ENCODE measurements around the gene OR52D1. TPM values are rescaled to one million over a fixed set of nuclear protein-coding genes. Genes with fewer than 3 reads are reported as not detected.

OR52D1 gene
- total RNA-seq, 1 experiment from 2014 or later: not detected

DNA sequence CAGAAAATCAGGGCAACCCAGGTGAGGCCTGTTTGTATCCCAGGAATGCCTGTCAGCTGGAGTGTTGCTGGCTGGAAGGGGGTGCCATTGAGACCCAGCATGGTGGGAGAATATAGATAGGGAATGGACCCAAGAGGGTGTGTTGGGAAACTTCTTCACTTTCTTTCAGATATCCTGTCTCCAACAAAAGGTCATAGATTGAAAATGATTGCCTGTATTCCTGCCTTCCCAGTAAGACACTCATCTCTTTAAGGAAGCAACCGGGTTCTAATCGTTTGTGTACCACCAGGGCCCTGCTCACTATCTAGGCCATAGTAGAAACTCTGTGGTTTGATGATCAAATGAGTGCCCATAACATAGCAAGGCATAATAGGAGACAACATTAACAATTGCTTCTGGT is 47.1 kb upstream of the OR52D1 start, which contains the start of gene OR51I1:
Gene OR51I1, minus strand, starts transcription at position 101 of the 400 bp plus-strand sequence. Its CDS starts 0 bp downstream, at position 101.
- no peak within 1 kb of the TSS for H2AK5ac ChIP-seq (ENCODE audit: insufficient read length, low read length)
- H2BK12ac ChIP-seq (ENCODE audit: insufficient read length, low read depth, low read length): no peak within 1 kb of the TSS

More for the DNA sequence above, 47.1 kb upstream of the OR52D1 start, which contains the start of gene OR51I1:
- H3K9ac ChIP-seq (ENCODE audit: extremely low read depth, insufficient read length, low read length): no peak within 1 kb of the TSS
- no peak within 1 kb of the TSS for H4K8ac ChIP-seq (replicated peaks; ENCODE audit: insufficient read length, low read depth, low read length)
- Mint-ChIP-seq H3K27ac (no peak within 1 kb of the TSS), H3K9me3 (peaks cover 0 to 2% of the 10 kb centered on the region in 2 experiments; a peak in 1 of 5 replicates), H3K4me3 (no peak within 1 kb of the TSS), H3K36me3 (ENCODE audit: insufficient read depth in 1 of 3, low read depth in 3 of 3) (no peaks in the 10 kb centered on the region), H3K4me1 (no peaks in the 10 kb centered on the region), H3K27me3 (ENCODE audit: low read depth) (no peaks in the 10 kb centered on the region)
- no peaks in the 10 kb centered on the region for H3K9me3 ChIP-seq (ENCODE audit: control insufficient read depth, low read depth, low read length)
- WGBS (ENCODE audit: extremely low coverage, insufficient read length, low lambda C conversion rate): no CpG with 5 or more reads among the region's 2 CpGs
- no peak within 1 kb of the TSS for H3K56ac ChIP-seq (ENCODE audit: insufficient read length, low read depth, low read length)
- H2BK120ac ChIP-seq (ENCODE audit: low read depth, low read length, poor library complexity, severe bottlenecking): no peak within 1 kb of the TSS
- H4K20me1 ChIP-seq (ENCODE audit: control insufficient read depth, insufficient read depth, insufficient read length): no peaks in the 10 kb centered on the region
- no peaks in the 10 kb centered on the region for H3K79me1 ChIP-seq (ENCODE audit: insufficient read depth, low read depth, low read length, poor library complexity, severe bottlenecking)
- H3K4me2 ChIP-seq (ENCODE audit: insufficient read depth, insufficient read length, low read length): no peak within 1 kb of the TSS
- H3K4me1 ChIP-seq (ENCODE audit: insufficient read depth, low read length): no peaks in the 10 kb centered on the region
- no peak within 1 kb of the TSS for H3K14ac ChIP-seq (ENCODE audit: insufficient read depth, low read length)
- no peak for DNase-seq
- H3K23ac ChIP-seq (ENCODE audit: insufficient read length, low read depth, low read length): no peak within 1 kb of the TSS
- H3K18ac ChIP-seq (ENCODE audit: insufficient read length, low read depth, low read length): no peak within 1 kb of the TSS
- no peaks in the 10 kb centered on the region for H3K23me2 ChIP-seq (ENCODE audit: insufficient read length, low read depth, low read length, poor library complexity, severe bottlenecking)
- no peak within 1 kb of the TSS for H3K27ac ChIP-seq (ENCODE audit: insufficient read length, low read depth, low read length)
- no peak within 1 kb of the TSS for H4K5ac ChIP-seq (ENCODE audit: insufficient read length, low read depth, low read length)
- H2BK20ac ChIP-seq (ENCODE audit: low read depth, low read length, poor library complexity, severe bottlenecking): no peak within 1 kb of the TSS
- no peak within 1 kb of the TSS for H3K4ac ChIP-seq (ENCODE audit: low read depth, low read length)
- H3K79me2 ChIP-seq (ENCODE audit: insufficient read depth, low read length): no peaks in the 10 kb centered on the region
- H3K27me3 ChIP-seq (ENCODE audit: insufficient read depth, low read length): no peaks in the 10 kb centered on the region
- no peak within 1 kb of the TSS for H4K91ac ChIP-seq (ENCODE audit: insufficient read length, low read depth, low read length)
- TF ChIP-seq, protein P1, sequence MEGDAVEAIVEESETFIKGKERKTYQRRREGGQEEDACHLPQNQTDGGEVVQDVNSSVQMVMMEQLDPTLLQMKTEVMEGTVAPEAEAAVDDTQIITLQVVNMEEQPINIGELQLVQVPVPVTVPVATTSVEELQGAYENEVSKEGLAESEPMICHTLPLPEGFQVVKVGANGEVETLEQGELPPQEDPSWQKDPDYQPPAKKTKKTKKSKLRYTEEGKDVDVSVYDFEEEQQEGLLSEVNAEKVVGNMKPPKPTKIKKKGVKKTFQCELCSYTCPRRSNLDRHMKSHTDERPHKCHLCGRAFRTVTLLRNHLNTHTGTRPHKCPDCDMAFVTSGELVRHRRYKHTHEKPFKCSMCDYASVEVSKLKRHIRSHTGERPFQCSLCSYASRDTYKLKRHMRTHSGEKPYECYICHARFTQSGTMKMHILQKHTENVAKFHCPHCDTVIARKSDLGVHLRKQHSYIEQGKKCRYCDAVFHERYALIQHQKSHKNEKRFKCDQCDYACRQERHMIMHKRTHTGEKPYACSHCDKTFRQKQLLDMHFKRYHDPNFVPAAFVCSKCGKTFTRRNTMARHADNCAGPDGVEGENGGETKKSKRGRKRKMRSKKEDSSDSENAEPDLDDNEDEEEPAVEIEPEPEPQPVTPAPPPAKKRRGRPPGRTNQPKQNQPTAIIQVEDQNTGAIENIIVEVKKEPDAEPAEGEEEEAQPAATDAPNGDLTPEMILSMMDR (conservative IDR thresholded peaks at IDR 0.05): no peak
- H3T11ph ChIP-seq (ENCODE audit: low read length): no peak within 1 kb of the TSS
- no peak within 1 kb of the TSS for H2BK5ac ChIP-seq (ENCODE audit: insufficient read length, low read length)
- H2BK15ac ChIP-seq (ENCODE audit: low read depth, low read length): no peak within 1 kb of the TSS
- H2AFZ ChIP-seq (ENCODE audit: low read length): no peak within 1 kb of the TSS
